Measurements from ENCODE around the gene FAM163B.

The FAM163B gene

GRCh38 chr9:133556354-133556753 lies 52.8 kb downstream of the FAM163B start:
- no peak for DNase-seq (ENCODE audit: low spot score)
- ATAC-seq (ENCODE audit: low read depth): no peak
- H3K4me3 ChIP-seq (ENCODE audit: severe bottlenecking): no peak overlapping the region
- TF ChIP-seq, protein P1, sequence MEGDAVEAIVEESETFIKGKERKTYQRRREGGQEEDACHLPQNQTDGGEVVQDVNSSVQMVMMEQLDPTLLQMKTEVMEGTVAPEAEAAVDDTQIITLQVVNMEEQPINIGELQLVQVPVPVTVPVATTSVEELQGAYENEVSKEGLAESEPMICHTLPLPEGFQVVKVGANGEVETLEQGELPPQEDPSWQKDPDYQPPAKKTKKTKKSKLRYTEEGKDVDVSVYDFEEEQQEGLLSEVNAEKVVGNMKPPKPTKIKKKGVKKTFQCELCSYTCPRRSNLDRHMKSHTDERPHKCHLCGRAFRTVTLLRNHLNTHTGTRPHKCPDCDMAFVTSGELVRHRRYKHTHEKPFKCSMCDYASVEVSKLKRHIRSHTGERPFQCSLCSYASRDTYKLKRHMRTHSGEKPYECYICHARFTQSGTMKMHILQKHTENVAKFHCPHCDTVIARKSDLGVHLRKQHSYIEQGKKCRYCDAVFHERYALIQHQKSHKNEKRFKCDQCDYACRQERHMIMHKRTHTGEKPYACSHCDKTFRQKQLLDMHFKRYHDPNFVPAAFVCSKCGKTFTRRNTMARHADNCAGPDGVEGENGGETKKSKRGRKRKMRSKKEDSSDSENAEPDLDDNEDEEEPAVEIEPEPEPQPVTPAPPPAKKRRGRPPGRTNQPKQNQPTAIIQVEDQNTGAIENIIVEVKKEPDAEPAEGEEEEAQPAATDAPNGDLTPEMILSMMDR (IDR thresholded peaks at IDR 0.05; ENCODE audit: poor library complexity, severe bottlenecking): no peak
- no peaks in the 10 kb centered on the region for H3K36me3 ChIP-seq (ENCODE audit: low read depth)
- H3K4me1 ChIP-seq (ENCODE audit: insufficient read depth, poor library complexity, severe bottlenecking): no peaks in the 10 kb centered on the region
- peaks cover 9% of the 10 kb centered on the region for H3K27me3 ChIP-seq (ENCODE audit: insufficient read depth, poor library complexity, severe bottlenecking)
- no peak overlapping the region for H3K27ac ChIP-seq (ENCODE audit: poor library complexity, severe bottlenecking)
- no peaks in the 10 kb centered on the region for H3K9me3 ChIP-seq (ENCODE audit: severe bottlenecking)

DNA sequence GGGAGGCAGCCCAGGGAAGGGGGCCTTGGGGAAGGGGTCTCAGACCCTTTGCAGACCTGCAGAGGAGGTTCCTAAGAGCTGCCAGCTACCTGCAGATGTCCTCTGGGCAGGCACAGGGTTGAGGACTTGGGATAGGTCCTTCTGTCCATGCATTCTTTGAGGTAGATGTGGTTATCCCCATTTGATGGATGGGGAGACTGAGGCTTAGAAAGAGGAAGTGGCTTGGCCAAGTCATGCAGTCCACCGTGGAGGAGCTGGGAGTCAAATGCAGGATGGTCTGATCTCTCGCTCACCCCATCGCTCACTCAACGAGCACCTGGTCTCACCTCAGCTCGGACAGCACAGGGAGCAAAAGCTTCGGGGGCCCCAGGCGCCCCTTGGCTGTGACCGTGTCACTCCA lies 54.5 kb downstream of the FAM163B start:
- H3K4me1 ChIP-seq (ENCODE audit: insufficient read depth, poor library complexity, severe bottlenecking): no peaks in the 10 kb centered on the region
- no peak for DNase-seq (ENCODE audit: low spot score)
- no peak for ATAC-seq (ENCODE audit: low read depth)
- no peaks in the 10 kb centered on the region for H3K36me3 ChIP-seq (ENCODE audit: low read depth)
- TF ChIP-seq, protein P1 (IDR thresholded peaks at IDR 0.05; ENCODE audit: poor library complexity, severe bottlenecking): no peak
- no peaks in the 10 kb centered on the region for H3K9me3 ChIP-seq (ENCODE audit: severe bottlenecking)
- peaks cover 1% of the 10 kb centered on the region for H3K27me3 ChIP-seq (ENCODE audit: insufficient read depth, poor library complexity, severe bottlenecking)
- no peak overlapping the region for H3K4me3 ChIP-seq (ENCODE audit: severe bottlenecking)
- no peak overlapping the region for H3K27ac ChIP-seq (ENCODE audit: poor library complexity, severe bottlenecking)

GRCh38 chr9:133553973-133554713 lies 55.0 kb downstream of the FAM163B start:
- Histone ChIP-seq H3K9me3 (ENCODE audit: severe bottlenecking) (no peaks in the 10 kb centered on the region), H3K27me3 (ENCODE audit: insufficient read depth, poor library complexity, severe bottlenecking) (no peaks in the 10 kb centered on the region), H3K27ac (ENCODE audit: poor library complexity, severe bottlenecking) (no peak overlapping the region), H3K36me3 (ENCODE audit: low read depth) (no peaks in the 10 kb centered on the region), H3K4me3 (ENCODE audit: severe bottlenecking) (no peak overlapping the region), H3K4me1 (ENCODE audit: insufficient read depth, poor library complexity, severe bottlenecking) (no peaks in the 10 kb centered on the region)
- ATAC-seq (ENCODE audit: low read depth) (no peak), DNase-seq (ENCODE audit: low spot score) (no peak)
- TF ChIP-seq, protein P1 (IDR thresholded peaks at IDR 0.05; ENCODE audit: poor library complexity, severe bottlenecking): no peak

- no peak overlapping the region for H3K4me3 ChIP-seq (ENCODE audit: severe bottlenecking)
- H3K4me1 ChIP-seq (ENCODE audit: insufficient read depth, poor library complexity, severe bottlenecking): no peaks in the 10 kb centered on the region
- TF ChIP-seq, protein P1 (IDR thresholded peaks at IDR 0.05; ENCODE audit: poor library complexity, severe bottlenecking): no peak
- no peaks in the 10 kb centered on the region for H3K36me3 ChIP-seq (ENCODE audit: low read depth)
- no peaks in the 10 kb centered on the region for H3K27me3 ChIP-seq (ENCODE audit: insufficient read depth, poor library complexity, severe bottlenecking)
- DNase-seq (ENCODE audit: low spot score) (no peak), ATAC-seq (ENCODE audit: low read depth) (no peak)
- H3K27ac ChIP-seq (ENCODE audit: poor library complexity, severe bottlenecking): no peak overlapping the region
- no peaks in the 10 kb centered on the region for H3K9me3 ChIP-seq (ENCODE audit: severe bottlenecking)
These were observed 56.1 kb downstream of the FAM163B start for GRCh38 chr9:133553123-133553522.

DNA sequence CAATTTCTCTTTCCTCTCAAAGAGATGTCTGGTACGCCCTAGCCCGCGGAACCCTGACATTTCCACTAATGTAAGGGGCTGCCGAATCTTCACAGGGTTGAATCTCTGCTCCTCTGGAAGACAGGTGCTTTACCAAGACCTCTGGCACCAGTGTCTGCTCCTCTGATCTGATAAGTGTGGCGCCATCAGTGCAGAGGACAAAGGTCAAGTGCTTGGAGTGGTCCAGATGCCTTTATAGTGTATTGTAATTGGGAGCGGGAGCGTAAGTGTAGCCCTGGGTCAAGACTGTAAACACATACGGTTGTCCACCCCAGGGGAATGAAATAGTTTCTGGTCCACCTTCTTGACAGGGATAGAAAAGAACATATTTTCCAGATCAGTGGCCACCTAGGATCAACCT lies 57.0 kb downstream of the FAM163B start:
- no peak overlapping the region for H3K27ac ChIP-seq (ENCODE audit: poor library complexity, severe bottlenecking)
- DNase-seq (ENCODE audit: low spot score): no peak
- no peak for ATAC-seq (ENCODE audit: low read depth)
- TF ChIP-seq, protein P1 (IDR thresholded peaks at IDR 0.05; ENCODE audit: poor library complexity, severe bottlenecking): no peak
- no peaks in the 10 kb centered on the region for H3K36me3 ChIP-seq (ENCODE audit: low read depth)
- H3K4me3 ChIP-seq (ENCODE audit: severe bottlenecking): no peak overlapping the region
- no peaks in the 10 kb centered on the region for H3K9me3 ChIP-seq (ENCODE audit: severe bottlenecking)
- no peaks in the 10 kb centered on the region for H3K4me1 ChIP-seq (ENCODE audit: insufficient read depth, poor library complexity, severe bottlenecking)
- no peaks in the 10 kb centered on the region for H3K27me3 ChIP-seq (ENCODE audit: insufficient read depth, poor library complexity, severe bottlenecking)

All from RWPE2 (cell line).